Head of caudate nucleus (tissue), 42 donors: Measurements from ENCODE around the gene CLMN.
A peak's percentile ranks its signal among the peaks of the same experiment; 100 is the strongest.
"Not testable (repeated sequence)": the region's sequence is repeated elsewhere in the genome, so short reads cannot be mapped to it uniquely, and the experiment has no call there.

Experiments
- DNase-seq, 42 donors: peaks; one replicate each; pipeline versions ENCODE4 v3.0.0 to v3.0.0-alpha.2; 2020 to 2021; ENCODE audit warnings: mixed read lengths in 7 of 42
- intact Hi-C: fragments of 100-400 bp; cut with DNase I; formaldehyde crosslinking; loops from one replicate; pipeline ENCODE4 v1.15.0; 2022

The CLMN gene

GRCh38 chr14:95141684-95142083, 178.0 kb downstream of the CLMN start:
- intact Hi-C loops, result no loop called here
- DNase-seq, result no peak

- no peak for DNase-seq
- intact Hi-C loops, result no loop called here
Measured at GRCh38 chr14:95140060-95140858, 179.4 kb downstream of the CLMN start.

GRCh38 chr14:95138876-95139275, 180.8 kb downstream of the CLMN start:
- no peak for DNase-seq
- intact Hi-C loops, result no loop called here

- intact Hi-C loops, result not testable (repeated sequence)
Measured at GRCh38 chr14:95138455-95138854, 181.3 kb downstream of the CLMN start.

GRCh38 chr14:95137804-95138167, 181.9 kb downstream of the CLMN start:
- intact Hi-C loops, result no loop called here
- DNase-seq, result peak in 6 of 42 donors; percentile 22 to 65 (median 44)

More at GRCh38 chr14:95138455-95138854, 181.3 kb downstream of the CLMN start:
- DNase-seq, result not testable (repeated sequence)

- no peak for DNase-seq
- intact Hi-C loops, result no loop called here
Measured at GRCh38 chr14:95137164-95137803, 182.4 kb downstream of the CLMN start.

GRCh38 chr14:95136631-95137030, 183.1 kb downstream of the CLMN start:
- no peak for DNase-seq
- intact Hi-C loops, result no loop called here

GRCh38 chr14:95134304-95134933, 185.3 kb downstream of the CLMN start:
- DNase-seq, result peak in 3 of 42 donors; percentile 22 to 56 (median 30)
- intact Hi-C loops, result no loop called here

- intact Hi-C loops, result no loop called here
- DNase-seq, result peak in 16 of 42 donors; percentile 16 to 67 (median 33)
Measured at GRCh38 chr14:95133282-95133681, 186.4 kb downstream of the CLMN start.

- intact Hi-C loops, result no loop called here
Measured at GRCh38 chr14:95132760-95133159, 186.9 kb downstream of the CLMN start.

More at GRCh38 chr14:95132760-95133159, 186.9 kb downstream of the CLMN start:
- no peak for DNase-seq
